Activated naive CD8-positive, alpha-beta T cell treated with anti-CD3 and anti-CD28 coated beads, Interleukin-2, amount 10 ng/mL, durations not matched to agents 7 days and 5 days (primary cell): ENCODE results near the gene STK32C. TPM values are rescaled to one million over a fixed set of nuclear protein-coding genes. Genes with fewer than 3 reads are reported as not detected.

ENCODE experiments used
- ATAC-seq: fragments of 150-1000 bp; cut with Tn5 transposase; one replicate; pipeline ENCODE4 v1.10.0; 2021; ENCODE audit warnings: low read depth, moderate library complexity
- POLR2A ChIA-PET: fragments of 350-600 bp; sonication (Branson Sonifier 250); formaldehyde crosslinking; loops from one replicate; lab custom pipeline; 2021; ENCODE audit warnings: antibody characterized with exemption; lab: Charles Lee
- DNase-seq: peaks from one replicate; pipeline ENCODE4 v3.0.0; 2021
- H3K27ac Mint-ChIP-seq: one replicate; pipeline ENCODE4 v1.8.0; 2022; ENCODE audit warnings: mild to moderate bottlenecking, mixed read lengths
- H3K27me3 Mint-ChIP-seq: one replicate; pipeline ENCODE4 v1.8.0; 2022; ENCODE audit warnings: mild to moderate bottlenecking, moderate library complexity, mixed read lengths
- H3K36me3 Mint-ChIP-seq: one replicate; pipeline ENCODE4 v1.8.0; 2021; ENCODE audit warnings: mild to moderate bottlenecking, mixed read lengths
- H3K4me1 Mint-ChIP-seq: one replicate; pipeline ENCODE4 v1.8.0; 2021; ENCODE audit warnings: mixed read lengths
- H3K4me3 Mint-ChIP-seq: one replicate; pipeline ENCODE4 v1.8.0; 2022; ENCODE audit warnings: mild to moderate bottlenecking, moderate library complexity, mixed read lengths
- H3K9me3 Mint-ChIP-seq: one replicate; pipeline ENCODE4 v1.8.0; 2021; ENCODE audit warnings: mixed read lengths
- total RNA-seq, 2 experiments: library from RNA; stranded (reverse); gene quantifications; one replicate each; pipeline ENCODE4 v1.2.3, GENCODE V29; 2021

The STK32C gene
- total RNA-seq, 2 experiments from 2014 or later, result 12.5 TPM

- Mint-ChIP-seq H3K9me3 (no peaks in the 10 kb centered on the region), H3K27me3 (no peaks in the 10 kb centered on the region), H3K36me3 (no peaks in the 10 kb centered on the region), H3K4me1 (no peaks in the 10 kb centered on the region), H3K4me3 (no peak overlapping the region), H3K27ac (no peak overlapping the region)
- no peak for ATAC-seq
- DNase-seq, result no peak
- POLR2A ChIA-PET, result no interaction called here
These were observed 57.9 kb downstream of the STK32C start for GRCh38 chr10:132249824-132250375.

- no peak overlapping the region for H3K27ac Mint-ChIP-seq
- DNase-seq, result no peak
These were observed 58.5 kb downstream of the STK32C start for GRCh38 chr10:132249226-132249724.

GRCh38 chr10:132248455-132249225 is 59.1 kb downstream of the STK32C start:
- POLR2A ChIA-PET, result no interaction called here
- Mint-ChIP-seq H3K27ac (no peak overlapping the region), H3K4me1 (no peaks in the 10 kb centered on the region), H3K27me3 (no peaks in the 10 kb centered on the region), H3K36me3 (no peaks in the 10 kb centered on the region), H3K9me3 (no peaks in the 10 kb centered on the region), H3K4me3 (peak overlapping the region; percentile 20)
- DNase-seq, result peak; percentile 71
- ATAC-seq, result peak; percentile 53

More at GRCh38 chr10:132249226-132249724, 58.5 kb downstream of the STK32C start:
- Mint-ChIP-seq H3K36me3 (no peaks in the 10 kb centered on the region), H3K27me3 (no peaks in the 10 kb centered on the region), H3K4me1 (no peaks in the 10 kb centered on the region), H3K9me3 (no peaks in the 10 kb centered on the region), H3K4me3 (no peak overlapping the region)
- POLR2A ChIA-PET, result no interaction called here
- no peak for ATAC-seq

GRCh38 chr10:132247943-132248342 is 59.8 kb downstream of the STK32C start:
- Mint-ChIP-seq H3K27ac (no peak overlapping the region), H3K27me3 (no peaks in the 10 kb centered on the region), H3K9me3 (no peaks in the 10 kb centered on the region), H3K4me1 (no peaks in the 10 kb centered on the region), H3K4me3 (no peak overlapping the region), H3K36me3 (no peaks in the 10 kb centered on the region)
- no peak for ATAC-seq
- DNase-seq, result no peak
- POLR2A ChIA-PET, result interaction anchor here (0.6 kb wide), 1 partner anchor 134 kb away, joined by 3 read pairs; no protein-coding TSS in a partner anchor

GRCh38 chr10:132246296-132246695 is 61.5 kb downstream of the STK32C start:
- DNase-seq (no peak), ATAC-seq (no peak)
- Mint-ChIP-seq H3K4me3 (no peak overlapping the region), H3K36me3 (no peaks in the 10 kb centered on the region), H3K4me1 (no peaks in the 10 kb centered on the region), H3K27me3 (no peaks in the 10 kb centered on the region), H3K9me3 (no peaks in the 10 kb centered on the region), H3K27ac (no peak overlapping the region)
- POLR2A ChIA-PET, result no interaction called here

- H3K9me3 Mint-ChIP-seq, result no peaks in the 10 kb centered on the region
- H3K27ac Mint-ChIP-seq, result no peak overlapping the region
- POLR2A ChIA-PET, result no interaction called here
- H3K4me1 Mint-ChIP-seq, result no peaks in the 10 kb centered on the region
- no peak overlapping the region for H3K4me3 Mint-ChIP-seq
- H3K36me3 Mint-ChIP-seq, result no peaks in the 10 kb centered on the region
- no peaks in the 10 kb centered on the region for H3K27me3 Mint-ChIP-seq
- ATAC-seq (no peak), DNase-seq (no peak)
These were observed 62.7 kb downstream of the STK32C start for GRCh38 chr10:132245056-132245455.

GRCh38 chr10:132243626-132244025 is 64.1 kb downstream of the STK32C start:
- POLR2A ChIA-PET, result no interaction called here

GRCh38 chr10:132243141-132243540 is 64.6 kb downstream of the STK32C start:
- no peaks in the 10 kb centered on the region for H3K27me3 Mint-ChIP-seq
- POLR2A ChIA-PET, result no interaction called here
- H3K27ac Mint-ChIP-seq, result no peak overlapping the region
- no peak for ATAC-seq
- H3K4me1 Mint-ChIP-seq, result no peaks in the 10 kb centered on the region
- H3K9me3 Mint-ChIP-seq, result no peaks in the 10 kb centered on the region
- DNase-seq, result no peak
- H3K36me3 Mint-ChIP-seq, result no peaks in the 10 kb centered on the region
- no peak overlapping the region for H3K4me3 Mint-ChIP-seq

More at GRCh38 chr10:132243626-132244025, 64.1 kb downstream of the STK32C start:
- Mint-ChIP-seq H3K4me1 (no peaks in the 10 kb centered on the region), H3K4me3 (no peak overlapping the region), H3K27ac (no peak overlapping the region), H3K36me3 (no peaks in the 10 kb centered on the region), H3K9me3 (no peaks in the 10 kb centered on the region), H3K27me3 (no peaks in the 10 kb centered on the region)
- no peak for ATAC-seq
- DNase-seq, result no peak

- Mint-ChIP-seq H3K36me3 (no peaks in the 10 kb centered on the region), H3K9me3 (no peaks in the 10 kb centered on the region), H3K27ac (no peak overlapping the region), H3K4me1 (no peaks in the 10 kb centered on the region), H3K27me3 (no peaks in the 10 kb centered on the region), H3K4me3 (no peak overlapping the region)
- no peak for ATAC-seq
- no peak for DNase-seq
- POLR2A ChIA-PET, result no interaction called here
These were observed 65.5 kb downstream of the STK32C start for GRCh38 chr10:132242103-132242840.

GRCh38 chr10:132241496-132241895 is 66.3 kb downstream of the STK32C start:
- Mint-ChIP-seq H3K27ac (no peak overlapping the region), H3K4me3 (no peak overlapping the region), H3K9me3 (no peaks in the 10 kb centered on the region), H3K4me1 (no peaks in the 10 kb centered on the region), H3K27me3 (no peaks in the 10 kb centered on the region), H3K36me3 (no peaks in the 10 kb centered on the region)
- POLR2A ChIA-PET, result no interaction called here
- no peak for ATAC-seq
- DNase-seq, result no peak

- Mint-ChIP-seq H3K36me3 (no peaks in the 10 kb centered on the region), H3K4me1 (no peaks in the 10 kb centered on the region), H3K9me3 (no peaks in the 10 kb centered on the region), H3K4me3 (no peak overlapping the region), H3K27me3 (no peaks in the 10 kb centered on the region), H3K27ac (no peak overlapping the region)
- no peak for ATAC-seq
- no peak for DNase-seq
- POLR2A ChIA-PET, result no interaction called here
These were observed 66.7 kb downstream of the STK32C start for GRCh38 chr10:132241086-132241485.

- POLR2A ChIA-PET, result interaction anchor here (0.9 kb wide), 1 partner anchor 11 kb away, joined by 3 read pairs; no protein-coding TSS in a partner anchor
- Mint-ChIP-seq H3K27ac (no peak overlapping the region), H3K27me3 (no peaks in the 10 kb centered on the region)
These were observed 67.2 kb downstream of the STK32C start for GRCh38 chr10:132240581-132240980.

GRCh38 chr10:132240156-132240555 is 67.6 kb downstream of the STK32C start:
- POLR2A ChIA-PET, result interaction anchor here (0.9 kb wide), 1 partner anchor 10 kb away, joined by 3 read pairs; no protein-coding TSS in a partner anchor
- no peak overlapping the region for H3K4me3 Mint-ChIP-seq
- H3K4me1 Mint-ChIP-seq, result no peaks in the 10 kb centered on the region
- ATAC-seq (no peak), DNase-seq (no peak)
- H3K27me3 Mint-ChIP-seq, result no peaks in the 10 kb centered on the region
- no peak overlapping the region for H3K27ac Mint-ChIP-seq
- H3K9me3 Mint-ChIP-seq, result no peaks in the 10 kb centered on the region
- H3K36me3 Mint-ChIP-seq, result no peaks in the 10 kb centered on the region

More at GRCh38 chr10:132240581-132240980, 67.2 kb downstream of the STK32C start:
- ATAC-seq, result no peak
- H3K36me3 Mint-ChIP-seq, result no peaks in the 10 kb centered on the region
- H3K4me1 Mint-ChIP-seq, result no peaks in the 10 kb centered on the region
- H3K4me3 Mint-ChIP-seq, result no peak overlapping the region
- no peaks in the 10 kb centered on the region for H3K9me3 Mint-ChIP-seq
- DNase-seq, result no peak
